ENCODE results near the gene ST3GAL4.

DNA sequence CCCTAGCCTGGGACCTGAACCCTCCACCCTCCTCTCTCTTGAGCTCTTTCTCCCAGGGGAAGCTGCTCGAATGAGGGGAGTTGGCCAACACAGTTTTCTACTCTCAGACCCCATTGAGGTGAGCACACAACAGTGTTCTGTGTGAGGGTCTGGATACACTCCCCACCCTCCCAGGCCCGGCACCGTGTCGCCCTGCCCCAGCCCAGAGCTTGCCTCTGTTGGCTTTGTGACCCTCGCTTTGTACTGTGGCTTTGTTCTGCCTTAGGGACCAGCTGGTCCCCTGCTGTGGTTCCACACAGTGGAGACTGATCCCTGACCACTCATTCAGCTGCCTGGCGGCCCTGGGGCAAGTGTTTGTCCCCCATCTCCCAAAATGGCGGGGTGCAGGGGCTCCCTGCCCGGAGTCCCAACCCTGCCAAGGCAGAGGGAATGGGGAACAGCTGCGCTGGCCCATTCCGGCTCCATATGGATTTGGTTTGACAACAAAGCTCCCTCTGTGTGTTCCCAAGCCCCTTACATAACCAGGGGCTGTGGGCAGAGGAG is 8.3 kb downstream of the ST3GAL4 start:
- TF ChIP-seq RCOR1 (IDR thresholded peaks at IDR 0.05; ENCODE audit: borderline replicate concordance in 1 of 2, low read depth in 2 of 2, low read length in 2 of 2) (no peak), POLR2A (conservative IDR thresholded peaks at IDR 0.05) (no peak), ZBTB1 (CRISPR knock-in tag; IDR thresholded peaks at IDR 0.05; ENCODE audit: borderline replicate concordance, low read depth) (no peak), YY1 (IDR thresholded peaks at IDR 0.05; ENCODE audit: borderline replicate concordance in 1 of 3, control insufficient read depth in 1 of 3, extremely low read depth in 1 of 3, insufficient read depth in 3 of 3, insufficient read length in 1 of 3, insufficient replicate concordance in 2 of 3, low read depth in 1 of 3, low read length in 2 of 3) (no peak), ZNF583 (CRISPR knock-in tag; IDR thresholded peaks at IDR 0.05) (no peak), HDGF (IDR thresholded peaks at IDR 0.05) (no peak), HMG20A (CRISPR knock-in tag; conservative IDR thresholded peaks at IDR 0.05) (no peak), ZNF224 (CRISPR knock-in tag; IDR thresholded peaks at IDR 0.05) (no peak), CTCF (IDR thresholded peaks at IDR 0.05 in 2 of 3, conservative IDR thresholded peaks at IDR 0.05 in 1 of 3; ENCODE audit: insufficient read depth in 2 of 3, low read depth in 1 of 3, low read length in 3 of 3) (no peak), FOSL1 (tag; conservative IDR thresholded peaks at IDR 0.05) (no peak), THRAP3 (IDR thresholded peaks at IDR 0.05; ENCODE audit: borderline replicate concordance) (no peak), MAFG (tag; conservative IDR thresholded peaks at IDR 0.05) (no peak), FOXM1 (IDR thresholded peaks at IDR 0.05; ENCODE audit: low read depth) (no peak), FOXM1 (CRISPR knock-in tag; IDR thresholded peaks at IDR 0.05; ENCODE audit: low read depth) (no peak), ETV6 (IDR thresholded peaks at IDR 0.05; ENCODE audit: borderline replicate concordance in 1 of 2, low read depth in 2 of 2, low read length in 1 of 2) (no peak), ETV6 (CRISPR knock-in tag; IDR thresholded peaks at IDR 0.05; ENCODE audit: borderline replicate concordance) (no peak)

Data from K562 (cell line).